AG09309 (cell line): ENCODE results near the gene PLEKHA3.
A peak's percentile ranks its signal among the peaks of the same experiment; 100 is the strongest.

Experiments used
- DNase-seq: peaks from one replicate; pipeline ENCODE4 v3.0.0-alpha.2; 2010; ENCODE audit warnings: low read depth
- H3K4me3 ChIP-seq: 2 replicates; pipeline ENCODE4 v1.5.1; 2011; ENCODE audit warnings: mild to moderate bottlenecking, low read depth, low read length, moderate library complexity; ENCODE audit not compliant: control insufficient read depth
- TF ChIP-seq, protein P1 (sequence below): IDR thresholded peaks from 2 replicates; pipeline ENCODE4 v1.5.1; 2011; ENCODE audit warnings: mild to moderate bottlenecking, low read depth, low read length, inconsistent platforms; ENCODE audit not compliant: insufficient read depth, control insufficient read depth; ENCODE audit errors: missing control alignments

Gene PLEKHA3

DNA sequence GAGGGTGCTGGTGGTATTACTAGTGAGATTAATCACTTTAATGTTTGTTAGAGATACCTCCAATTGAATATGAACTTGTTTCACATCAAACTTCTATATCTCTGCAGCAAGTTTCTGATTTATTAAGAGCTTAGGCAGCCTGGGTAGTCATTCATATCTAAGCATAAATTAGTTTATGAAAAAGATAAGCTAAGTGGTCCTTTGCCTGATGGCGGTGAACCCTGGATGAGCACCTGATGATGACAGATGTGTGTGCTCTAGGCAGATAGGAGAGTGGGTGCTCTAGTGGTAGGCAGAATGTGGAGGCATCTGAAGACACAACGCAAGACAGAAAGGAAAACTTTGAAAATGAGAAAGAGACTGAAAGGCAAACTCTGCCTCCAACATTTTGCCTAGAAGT lies 6.9 kb upstream of the PLEKHA3 start:
- no peak for DNase-seq
- TF ChIP-seq, protein P1, sequence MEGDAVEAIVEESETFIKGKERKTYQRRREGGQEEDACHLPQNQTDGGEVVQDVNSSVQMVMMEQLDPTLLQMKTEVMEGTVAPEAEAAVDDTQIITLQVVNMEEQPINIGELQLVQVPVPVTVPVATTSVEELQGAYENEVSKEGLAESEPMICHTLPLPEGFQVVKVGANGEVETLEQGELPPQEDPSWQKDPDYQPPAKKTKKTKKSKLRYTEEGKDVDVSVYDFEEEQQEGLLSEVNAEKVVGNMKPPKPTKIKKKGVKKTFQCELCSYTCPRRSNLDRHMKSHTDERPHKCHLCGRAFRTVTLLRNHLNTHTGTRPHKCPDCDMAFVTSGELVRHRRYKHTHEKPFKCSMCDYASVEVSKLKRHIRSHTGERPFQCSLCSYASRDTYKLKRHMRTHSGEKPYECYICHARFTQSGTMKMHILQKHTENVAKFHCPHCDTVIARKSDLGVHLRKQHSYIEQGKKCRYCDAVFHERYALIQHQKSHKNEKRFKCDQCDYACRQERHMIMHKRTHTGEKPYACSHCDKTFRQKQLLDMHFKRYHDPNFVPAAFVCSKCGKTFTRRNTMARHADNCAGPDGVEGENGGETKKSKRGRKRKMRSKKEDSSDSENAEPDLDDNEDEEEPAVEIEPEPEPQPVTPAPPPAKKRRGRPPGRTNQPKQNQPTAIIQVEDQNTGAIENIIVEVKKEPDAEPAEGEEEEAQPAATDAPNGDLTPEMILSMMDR, result no peak
- no peak overlapping the region for H3K4me3 ChIP-seq

DNA sequence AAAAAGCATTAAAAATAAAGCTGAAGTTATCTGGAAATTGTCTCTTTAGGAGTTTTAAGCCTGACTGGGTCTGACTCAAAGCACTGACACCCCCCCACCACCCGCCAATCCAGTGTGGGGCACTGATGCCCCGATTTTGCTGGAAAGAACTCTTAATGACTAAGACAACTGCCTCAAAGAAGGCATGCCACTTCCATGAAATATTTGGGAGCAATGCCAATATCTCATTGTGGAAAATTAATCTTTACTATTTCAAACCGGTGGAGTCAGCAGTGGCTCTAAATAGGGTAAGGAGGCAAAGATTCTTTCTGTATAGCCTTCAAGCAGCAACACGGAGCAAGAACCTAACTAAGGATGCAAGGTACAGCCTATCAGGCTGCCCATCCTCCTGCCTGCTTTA lies 6.3 kb upstream of the PLEKHA3 start:
- no peak for DNase-seq
- no peak overlapping the region for H3K4me3 ChIP-seq
- TF ChIP-seq, protein P1, result no peak

DNA sequence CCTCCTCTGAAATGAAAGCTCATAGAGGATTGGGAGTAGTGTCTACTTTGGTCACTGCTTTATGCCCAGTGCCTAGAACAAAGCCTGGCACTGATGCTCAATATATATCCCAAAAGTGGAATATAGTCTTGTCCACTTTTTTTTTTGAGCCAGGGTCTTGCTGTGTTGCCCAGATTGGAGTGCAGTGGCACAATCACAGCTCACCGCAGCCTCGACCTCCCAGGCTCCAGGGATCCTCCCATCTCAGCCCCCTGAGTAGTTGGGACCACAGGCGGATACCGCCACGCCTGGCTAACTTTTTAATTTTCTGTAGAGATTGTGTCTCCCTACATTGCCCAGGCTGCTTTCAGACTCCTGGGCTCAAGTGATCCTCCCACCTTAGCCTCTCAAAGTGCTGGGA lies 5.7 kb upstream of the PLEKHA3 start:
- DNase-seq, result no peak
- TF ChIP-seq, protein P1, result no peak
- no peak overlapping the region for H3K4me3 ChIP-seq

DNA sequence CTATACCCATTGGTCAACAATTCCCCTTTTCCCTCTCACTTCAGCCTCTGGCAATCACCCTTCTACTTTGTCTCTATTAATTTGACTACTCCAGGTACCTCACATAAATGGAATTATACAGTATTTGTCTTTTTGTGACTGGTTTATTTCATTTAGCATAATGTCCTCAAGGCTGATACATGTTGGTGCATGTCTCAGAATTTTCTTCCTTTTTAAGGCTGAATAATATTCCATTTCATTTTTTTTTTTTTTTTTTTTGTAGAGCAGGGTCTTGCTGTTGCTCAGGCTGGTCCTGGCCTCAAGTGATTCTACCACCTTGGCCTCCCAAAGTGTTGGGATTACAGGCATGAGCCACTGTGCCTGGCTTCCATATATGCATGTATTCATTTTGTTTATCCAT lies 3.8 kb upstream of the PLEKHA3 start:
- DNase-seq, result no peak
- no peak overlapping the region for H3K4me3 ChIP-seq

DNA sequence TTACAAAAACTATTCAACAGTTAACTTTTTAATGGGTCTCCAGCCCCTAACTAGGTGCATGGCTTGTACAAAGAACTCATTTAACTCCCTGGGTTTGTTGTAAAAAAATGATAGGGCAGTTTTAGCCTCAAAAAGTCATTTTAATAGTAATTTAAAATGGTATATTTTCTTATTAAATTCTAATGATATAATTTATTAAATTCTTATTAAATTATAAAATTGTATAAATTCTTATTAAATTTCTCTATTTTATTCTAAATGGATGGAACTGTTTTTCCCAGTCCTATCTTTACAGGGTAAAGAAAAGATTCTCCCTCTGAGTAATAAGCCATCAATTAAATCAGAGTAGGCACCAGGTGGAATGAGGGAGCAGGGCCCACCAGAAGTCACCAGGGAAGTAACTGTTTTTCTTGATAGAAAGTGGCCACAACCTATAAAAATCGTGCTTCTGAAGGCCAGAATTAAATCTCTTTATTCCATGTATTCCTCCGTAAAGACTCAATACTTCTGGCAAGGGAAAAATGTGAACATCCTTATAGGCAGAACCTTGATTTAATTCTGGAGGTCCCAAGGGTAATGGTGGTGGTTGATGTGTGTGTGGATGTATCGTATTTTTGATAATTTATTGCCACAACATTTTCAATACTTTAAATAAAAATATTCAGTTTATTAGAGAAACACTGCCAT lies 2.7 kb upstream of the PLEKHA3 start:
- TF ChIP-seq, protein P1, result no peak
- no peak for DNase-seq
- H3K4me3 ChIP-seq, result peak overlapping the region; percentile 50

More for the DNA sequence above, 3.8 kb upstream of the PLEKHA3 start:
- TF ChIP-seq, protein P1, result no peak

DNA sequence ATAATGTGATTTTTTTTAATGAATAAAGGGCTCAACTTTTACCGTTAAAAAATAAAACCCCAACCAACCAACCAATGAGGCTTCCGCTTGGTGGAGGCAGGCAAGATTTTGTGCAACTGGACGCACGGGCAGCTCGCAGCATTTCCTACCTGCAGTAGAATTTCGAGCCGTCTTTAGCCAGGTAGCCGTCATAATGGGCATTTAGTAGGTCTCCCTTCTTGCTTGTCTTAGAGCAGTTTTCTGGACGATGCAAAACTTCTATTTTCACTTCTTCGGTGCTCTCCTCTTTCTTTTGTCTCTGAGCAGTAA lies 2.2 kb upstream of the PLEKHA3 start:
- DNase-seq, result no peak
- TF ChIP-seq, protein P1, result no peak

DNA sequence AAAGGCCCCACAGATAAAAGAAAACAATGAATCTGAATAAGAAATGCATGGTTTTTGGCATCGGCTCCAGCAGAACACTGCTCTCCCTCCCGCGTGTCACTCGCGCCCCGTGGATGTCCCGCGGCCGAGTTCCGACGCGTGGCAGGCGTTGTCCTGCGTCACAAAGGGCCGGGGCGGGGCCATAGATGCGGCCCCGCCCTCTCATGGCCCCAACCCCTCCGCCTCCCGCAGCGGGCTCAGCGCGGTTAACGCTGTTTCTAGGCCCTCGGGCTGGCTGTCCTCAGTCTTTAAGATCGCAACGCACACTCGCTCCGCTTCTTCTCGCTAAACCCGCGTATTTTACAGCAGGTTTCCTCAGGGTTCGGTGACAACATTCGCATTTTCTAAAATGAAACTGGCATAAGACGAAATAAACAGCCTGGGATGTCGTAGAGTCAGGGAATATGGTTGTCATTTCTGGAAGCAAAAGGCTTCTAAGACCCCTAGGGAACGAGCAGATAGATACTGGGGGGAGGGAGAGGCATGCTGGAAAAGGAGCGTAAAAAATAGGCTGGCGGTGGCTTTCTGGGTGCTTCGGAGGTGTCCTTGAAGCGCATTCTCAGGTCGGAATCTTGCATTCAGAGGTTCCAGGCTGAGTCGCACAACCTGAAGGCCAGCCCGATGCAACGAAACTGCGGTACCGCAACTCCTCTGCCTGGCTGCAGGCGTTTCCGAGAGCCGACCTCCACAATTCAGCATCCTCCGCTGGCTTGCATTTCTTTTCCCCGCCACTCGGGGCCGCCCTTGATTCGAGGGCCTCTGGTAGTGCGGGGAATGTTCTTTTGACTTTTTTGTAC lies 1.6 kb upstream of the PLEKHA3 start, which contains the start of gene FKBP7:
Gene FKBP7, minus strand, starts transcription at position 162 of the 836 bp plus-strand sequence. Its CDS starts 101 bp downstream, at position 61.
- TF ChIP-seq, protein P1, result peak; percentile 73
- no peak for DNase-seq
- H3K4me3 ChIP-seq, result peak within 1 kb of the TSS; percentile 50

More for the DNA sequence above, 2.2 kb upstream of the PLEKHA3 start:
- peak overlapping the region; percentile 50 for H3K4me3 ChIP-seq
